ENCODE data around the gene CHMP5. TPM values are rescaled to one million over a fixed set of nuclear protein-coding genes. Genes with fewer than 3 reads are reported as not detected.

Gene CHMP5
- total RNA-seq, 1 donor: 81.6 TPM

- H3K4me3 ChIP-seq (ENCODE audit: low read depth, low read length): no peak overlapping the region
- no peak for DNase-seq (ENCODE audit: low read depth)
- TF ChIP-seq, protein P1, sequence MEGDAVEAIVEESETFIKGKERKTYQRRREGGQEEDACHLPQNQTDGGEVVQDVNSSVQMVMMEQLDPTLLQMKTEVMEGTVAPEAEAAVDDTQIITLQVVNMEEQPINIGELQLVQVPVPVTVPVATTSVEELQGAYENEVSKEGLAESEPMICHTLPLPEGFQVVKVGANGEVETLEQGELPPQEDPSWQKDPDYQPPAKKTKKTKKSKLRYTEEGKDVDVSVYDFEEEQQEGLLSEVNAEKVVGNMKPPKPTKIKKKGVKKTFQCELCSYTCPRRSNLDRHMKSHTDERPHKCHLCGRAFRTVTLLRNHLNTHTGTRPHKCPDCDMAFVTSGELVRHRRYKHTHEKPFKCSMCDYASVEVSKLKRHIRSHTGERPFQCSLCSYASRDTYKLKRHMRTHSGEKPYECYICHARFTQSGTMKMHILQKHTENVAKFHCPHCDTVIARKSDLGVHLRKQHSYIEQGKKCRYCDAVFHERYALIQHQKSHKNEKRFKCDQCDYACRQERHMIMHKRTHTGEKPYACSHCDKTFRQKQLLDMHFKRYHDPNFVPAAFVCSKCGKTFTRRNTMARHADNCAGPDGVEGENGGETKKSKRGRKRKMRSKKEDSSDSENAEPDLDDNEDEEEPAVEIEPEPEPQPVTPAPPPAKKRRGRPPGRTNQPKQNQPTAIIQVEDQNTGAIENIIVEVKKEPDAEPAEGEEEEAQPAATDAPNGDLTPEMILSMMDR (IDR thresholded peaks at IDR 0.05; ENCODE audit: insufficient read depth, low read depth, low read length): no peak
Observed at GRCh38 chr9:33293782-33294181, 28.9 kb downstream of the CHMP5 start.

- DNase-seq (ENCODE audit: low read depth): no peak
- H3K4me3 ChIP-seq (ENCODE audit: low read depth, low read length): no peak overlapping the region
- TF ChIP-seq, protein P1 (IDR thresholded peaks at IDR 0.05; ENCODE audit: insufficient read depth, low read depth, low read length): no peak
Observed at GRCh38 chr9:33294670-33295432, 30.0 kb downstream of the CHMP5 start.

DNA sequence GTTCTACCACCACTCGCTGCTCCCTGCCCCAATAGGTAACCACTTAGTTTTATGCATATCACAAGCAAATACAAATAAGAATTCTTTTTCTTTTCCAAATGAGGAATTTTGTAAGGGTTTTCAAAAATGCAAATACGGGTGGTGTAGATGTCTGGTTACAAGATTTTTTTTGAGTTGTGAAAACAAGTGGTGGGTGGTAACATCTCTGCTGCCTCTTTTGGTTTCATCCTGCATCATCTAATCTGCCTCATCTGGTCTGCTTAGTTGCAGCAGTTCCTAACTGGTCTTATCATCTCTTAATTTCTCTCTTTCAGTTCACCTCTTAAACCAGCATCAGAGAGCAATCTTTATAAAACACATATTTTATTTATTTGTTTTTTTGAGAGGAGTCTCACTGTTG is 30.7 kb downstream of the CHMP5 start:
- H3K4me3 ChIP-seq (ENCODE audit: low read depth, low read length): no peak overlapping the region
- DNase-seq (ENCODE audit: low read depth): no peak
- TF ChIP-seq, protein P1 (IDR thresholded peaks at IDR 0.05; ENCODE audit: insufficient read depth, low read depth, low read length): no peak

- H3K4me3 ChIP-seq (ENCODE audit: low read depth, low read length): no peak overlapping the region
- TF ChIP-seq, protein P1 (IDR thresholded peaks at IDR 0.05; ENCODE audit: insufficient read depth, low read depth, low read length): no peak
- no peak for DNase-seq (ENCODE audit: low read depth)
Observed at GRCh38 chr9:33297432-33297831, 32.6 kb downstream of the CHMP5 start.

DNA sequence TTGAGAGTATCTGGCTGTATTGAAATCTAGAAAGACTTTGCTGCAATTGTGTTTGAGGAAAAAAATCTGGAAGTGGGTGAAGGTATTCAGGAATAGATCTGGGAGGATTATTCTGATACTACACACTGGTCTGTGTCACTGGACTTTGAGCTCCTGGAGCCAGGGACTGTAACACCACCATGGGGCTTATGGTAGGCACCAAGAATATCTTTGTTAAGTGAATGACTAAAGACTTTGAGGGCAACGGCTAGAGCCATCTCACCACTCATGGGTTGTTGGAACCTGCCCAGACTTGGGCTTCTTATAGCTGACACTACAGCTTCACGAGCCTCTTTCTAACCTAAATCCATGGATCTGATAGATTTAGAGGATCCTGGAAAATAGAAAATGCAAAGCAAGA is 35.7 kb downstream of the CHMP5 start:
- DNase-seq (ENCODE audit: low read depth): no peak
- H3K4me3 ChIP-seq (ENCODE audit: low read depth, low read length): no peak overlapping the region
- TF ChIP-seq, protein P1 (IDR thresholded peaks at IDR 0.05; ENCODE audit: insufficient read depth, low read depth, low read length): no peak

DNA sequence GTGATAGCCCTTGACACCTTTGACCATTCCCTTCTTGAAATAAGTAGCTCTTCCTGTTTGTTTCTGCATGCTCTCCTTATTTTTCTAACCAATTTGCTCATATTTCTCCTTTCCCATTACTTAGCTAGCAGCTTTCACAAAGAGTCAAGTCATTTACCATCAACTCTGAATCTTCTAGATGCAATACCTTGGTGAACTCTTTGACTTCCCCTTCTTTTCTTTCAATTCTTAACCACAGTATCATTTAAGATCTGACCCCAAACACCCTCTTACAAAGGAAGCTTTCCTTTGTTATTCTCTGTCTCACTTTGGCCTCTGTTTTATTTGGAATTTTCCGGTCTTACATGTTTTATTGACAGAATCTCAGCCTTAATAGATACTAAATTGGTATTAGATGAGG is 39.5 kb downstream of the CHMP5 start:
- TF ChIP-seq, protein P1 (IDR thresholded peaks at IDR 0.05; ENCODE audit: insufficient read depth, low read depth, low read length): no peak
- no peak overlapping the region for H3K4me3 ChIP-seq (ENCODE audit: low read depth, low read length)
- DNase-seq (ENCODE audit: low read depth): no peak

- no peak overlapping the region for H3K4me3 ChIP-seq (ENCODE audit: low read depth, low read length)
- no peak for DNase-seq (ENCODE audit: low read depth)
- TF ChIP-seq, protein P1 (IDR thresholded peaks at IDR 0.05; ENCODE audit: insufficient read depth, low read depth, low read length): no peak
Observed at GRCh38 chr9:33306037-33306436, 41.2 kb downstream of the CHMP5 start.
